DND-41 (cell line): Measurements from ENCODE around the gene ATAD3B.

Source experiments
- CTCF ChIP-seq: IDR thresholded peaks from 2 replicates; pipeline ENCODE4 v1.5.1; 2012; ENCODE audit warnings: borderline replicate concordance, low read length, moderate library complexity, mild to moderate bottlenecking; ENCODE audit not compliant: poor library complexity, severe bottlenecking; ENCODE audit errors: extremely low read depth
- EZH2 ChIP-seq: IDR thresholded peaks from 3 replicates; pipeline ENCODE4 v1.6.1; 2012; ENCODE audit warnings: borderline replicate concordance, low read depth, mild to moderate bottlenecking, moderate library complexity, low read length, inconsistent platforms; ENCODE audit not compliant: severe bottlenecking

DNA sequence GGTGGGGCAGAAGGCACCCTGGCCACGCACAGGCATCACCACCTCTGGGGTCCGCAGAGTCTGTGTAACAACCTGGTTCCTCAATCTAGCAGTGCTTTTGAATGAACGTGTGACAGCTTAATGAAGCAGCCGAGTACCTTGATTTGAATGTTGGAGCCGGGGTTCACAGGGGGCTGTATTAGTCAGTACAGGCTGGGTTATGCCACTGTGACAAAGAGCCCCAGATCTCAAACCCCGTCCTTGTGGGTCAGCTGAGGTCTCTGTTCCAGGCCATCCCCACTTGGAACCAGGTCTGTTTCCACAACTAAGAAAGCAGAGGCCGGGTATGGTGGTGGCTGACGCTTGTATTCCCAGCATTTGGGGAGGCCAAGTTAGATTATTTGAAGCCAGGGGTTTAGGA is 58.4 kb downstream of the ATAD3B start:
- no peak for TF ChIP-seq CTCF
- TF ChIP-seq EZH2, result no peak
